ENCODE measurements around the gene SPAG6.

The SPAG6 gene

DNA sequence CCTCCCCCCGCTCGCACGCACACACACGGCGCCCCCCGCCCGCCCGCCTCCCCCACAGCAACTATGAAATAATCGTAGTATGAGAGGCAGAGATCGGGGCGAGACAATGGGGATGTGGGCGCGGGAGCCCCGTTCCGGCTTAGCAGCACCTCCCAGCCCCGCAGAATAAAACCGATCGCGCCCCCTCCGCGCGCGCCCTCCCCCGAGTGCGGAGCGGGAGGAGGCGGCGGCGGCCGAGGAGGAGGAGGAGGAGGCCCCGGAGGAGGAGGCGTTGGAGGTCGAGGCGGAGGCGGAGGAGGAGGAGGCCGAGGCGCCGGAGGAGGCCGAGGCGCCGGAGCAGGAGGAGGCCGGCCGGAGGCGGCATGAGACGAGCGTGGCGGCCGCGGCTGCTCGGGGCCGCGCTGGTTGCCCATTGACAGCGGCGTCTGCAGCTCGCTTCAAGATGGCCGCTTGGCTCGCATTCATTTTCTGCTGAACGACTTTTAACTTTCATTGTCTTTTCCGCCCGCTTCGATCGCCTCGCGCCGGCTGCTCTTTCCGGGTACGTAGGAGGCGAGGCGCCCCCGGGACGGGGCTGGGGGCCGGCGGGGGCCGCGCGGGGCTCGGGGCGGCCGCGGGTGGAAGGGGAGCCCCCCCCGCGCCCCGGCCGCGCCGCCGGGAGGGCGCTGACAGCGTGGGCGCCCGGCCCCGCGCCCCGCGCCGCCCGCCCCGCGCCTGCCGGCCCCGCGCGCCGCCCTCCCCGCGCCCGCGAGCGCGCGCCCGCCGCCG is 24.0 kb upstream of the SPAG6 start (continued):
- TF ChIP-seq ZNF37A (tag by site-specific recombination; IDR thresholded peaks at IDR 0.05) (no peak), ZNF302 (tag by site-specific recombination; IDR thresholded peaks at IDR 0.05; ENCODE audit: low read depth) (no peak), ZNF692 (tag by site-specific recombination; IDR thresholded peaks at IDR 0.05) (peak; percentile 69), ZBTB26 (tag by site-specific recombination; optimal IDR thresholded peaks at IDR 0.05) (peak; percentile 85), ZNF416 (tag by site-specific recombination; IDR thresholded peaks at IDR 0.05) (no peak), ZNF510 (tag by site-specific recombination; IDR thresholded peaks at IDR 0.05; ENCODE audit: insufficient replicate concordance) (no peak), ZSCAN18 (tag by site-specific recombination; IDR thresholded peaks at IDR 0.05) (peak; percentile 58; the same call in 1 of the 2 replicates), ZNF677 (tag by site-specific recombination; IDR thresholded peaks at IDR 0.05) (no peak), ZNF324 (tag by site-specific recombination; IDR thresholded peaks at IDR 0.05) (no peak), SP2 (tag by site-specific recombination; IDR thresholded peaks at IDR 0.05) (peak; percentile 64), GLI2 (tag by site-specific recombination; IDR thresholded peaks at IDR 0.05; ENCODE audit: borderline replicate concordance, low read depth) (no peak), ZNF555 (tag by site-specific recombination; conservative IDR thresholded peaks at IDR 0.05) (no peak), ZNF23 (tag by site-specific recombination; IDR thresholded peaks at IDR 0.05; ENCODE audit: borderline replicate concordance) (no peak), BCL6B (tag by site-specific recombination; IDR thresholded peaks at IDR 0.05) (no peak), GLIS1 (tag by site-specific recombination; IDR thresholded peaks at IDR 0.05) (peak; percentile 36; the same call in 1 of the 2 replicates), EGR2 (tag by site-specific recombination; IDR thresholded peaks at IDR 0.05; ENCODE audit: low read depth) (peak; percentile 96), ZSCAN30 (tag by site-specific recombination; IDR thresholded peaks at IDR 0.05) (peak; percentile 95), OVOL3 (tag by site-specific recombination; IDR thresholded peaks at IDR 0.05) (no peak)
- TF ChIP-seq, protein P1, sequence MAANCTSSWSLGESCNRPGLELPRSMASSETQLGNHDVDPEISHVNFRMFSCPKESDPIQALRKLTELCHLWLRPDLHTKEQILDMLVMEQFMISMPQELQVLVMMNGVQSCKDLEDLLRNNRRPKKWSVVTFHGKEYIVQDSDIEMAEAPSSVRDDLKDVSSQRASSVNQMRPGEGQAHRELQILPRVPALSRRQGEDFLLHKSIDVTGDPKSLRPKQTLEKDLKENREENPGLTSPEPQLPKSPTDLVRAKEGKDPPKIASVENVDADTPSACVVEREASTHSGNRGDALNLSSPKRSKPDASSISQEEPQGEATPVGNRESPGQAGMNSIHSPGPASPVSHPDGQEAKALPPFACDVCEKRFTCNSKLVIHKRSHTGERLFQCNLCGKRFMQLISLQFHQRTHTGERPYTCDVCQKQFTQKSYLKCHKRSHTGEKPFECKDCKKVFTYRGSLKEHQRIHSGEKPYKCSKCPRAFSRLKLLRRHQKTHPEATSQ (tag by site-specific recombination; IDR thresholded peaks at IDR 0.05), result peak; percentile 84; the same call in 1 of the 2 replicates
- TF ChIP-seq, protein P2, sequence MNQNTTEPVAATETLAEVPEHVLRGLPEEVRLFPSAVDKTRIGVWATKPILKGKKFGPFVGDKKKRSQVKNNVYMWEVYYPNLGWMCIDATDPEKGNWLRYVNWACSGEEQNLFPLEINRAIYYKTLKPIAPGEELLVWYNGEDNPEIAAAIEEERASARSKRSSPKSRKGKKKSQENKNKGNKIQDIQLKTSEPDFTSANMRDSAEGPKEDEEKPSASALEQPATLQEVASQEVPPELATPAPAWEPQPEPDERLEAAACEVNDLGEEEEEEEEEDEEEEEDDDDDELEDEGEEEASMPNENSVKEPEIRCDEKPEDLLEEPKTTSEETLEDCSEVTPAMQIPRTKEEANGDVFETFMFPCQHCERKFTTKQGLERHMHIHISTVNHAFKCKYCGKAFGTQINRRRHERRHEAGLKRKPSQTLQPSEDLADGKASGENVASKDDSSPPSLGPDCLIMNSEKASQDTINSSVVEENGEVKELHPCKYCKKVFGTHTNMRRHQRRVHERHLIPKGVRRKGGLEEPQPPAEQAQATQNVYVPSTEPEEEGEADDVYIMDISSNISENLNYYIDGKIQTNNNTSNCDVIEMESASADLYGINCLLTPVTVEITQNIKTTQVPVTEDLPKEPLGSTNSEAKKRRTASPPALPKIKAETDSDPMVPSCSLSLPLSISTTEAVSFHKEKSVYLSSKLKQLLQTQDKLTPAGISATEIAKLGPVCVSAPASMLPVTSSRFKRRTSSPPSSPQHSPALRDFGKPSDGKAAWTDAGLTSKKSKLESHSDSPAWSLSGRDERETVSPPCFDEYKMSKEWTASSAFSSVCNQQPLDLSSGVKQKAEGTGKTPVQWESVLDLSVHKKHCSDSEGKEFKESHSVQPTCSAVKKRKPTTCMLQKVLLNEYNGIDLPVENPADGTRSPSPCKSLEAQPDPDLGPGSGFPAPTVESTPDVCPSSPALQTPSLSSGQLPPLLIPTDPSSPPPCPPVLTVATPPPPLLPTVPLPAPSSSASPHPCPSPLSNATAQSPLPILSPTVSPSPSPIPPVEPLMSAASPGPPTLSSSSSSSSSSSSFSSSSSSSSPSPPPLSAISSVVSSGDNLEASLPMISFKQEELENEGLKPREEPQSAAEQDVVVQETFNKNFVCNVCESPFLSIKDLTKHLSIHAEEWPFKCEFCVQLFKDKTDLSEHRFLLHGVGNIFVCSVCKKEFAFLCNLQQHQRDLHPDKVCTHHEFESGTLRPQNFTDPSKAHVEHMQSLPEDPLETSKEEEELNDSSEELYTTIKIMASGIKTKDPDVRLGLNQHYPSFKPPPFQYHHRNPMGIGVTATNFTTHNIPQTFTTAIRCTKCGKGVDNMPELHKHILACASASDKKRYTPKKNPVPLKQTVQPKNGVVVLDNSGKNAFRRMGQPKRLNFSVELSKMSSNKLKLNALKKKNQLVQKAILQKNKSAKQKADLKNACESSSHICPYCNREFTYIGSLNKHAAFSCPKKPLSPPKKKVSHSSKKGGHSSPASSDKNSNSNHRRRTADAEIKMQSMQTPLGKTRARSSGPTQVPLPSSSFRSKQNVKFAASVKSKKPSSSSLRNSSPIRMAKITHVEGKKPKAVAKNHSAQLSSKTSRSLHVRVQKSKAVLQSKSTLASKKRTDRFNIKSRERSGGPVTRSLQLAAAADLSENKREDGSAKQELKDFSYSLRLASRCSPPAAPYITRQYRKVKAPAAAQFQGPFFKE (tag by site-specific recombination; IDR thresholded peaks at IDR 0.05; ENCODE audit: borderline replicate concordance), result no peak
- TF ChIP-seq, protein P3, sequence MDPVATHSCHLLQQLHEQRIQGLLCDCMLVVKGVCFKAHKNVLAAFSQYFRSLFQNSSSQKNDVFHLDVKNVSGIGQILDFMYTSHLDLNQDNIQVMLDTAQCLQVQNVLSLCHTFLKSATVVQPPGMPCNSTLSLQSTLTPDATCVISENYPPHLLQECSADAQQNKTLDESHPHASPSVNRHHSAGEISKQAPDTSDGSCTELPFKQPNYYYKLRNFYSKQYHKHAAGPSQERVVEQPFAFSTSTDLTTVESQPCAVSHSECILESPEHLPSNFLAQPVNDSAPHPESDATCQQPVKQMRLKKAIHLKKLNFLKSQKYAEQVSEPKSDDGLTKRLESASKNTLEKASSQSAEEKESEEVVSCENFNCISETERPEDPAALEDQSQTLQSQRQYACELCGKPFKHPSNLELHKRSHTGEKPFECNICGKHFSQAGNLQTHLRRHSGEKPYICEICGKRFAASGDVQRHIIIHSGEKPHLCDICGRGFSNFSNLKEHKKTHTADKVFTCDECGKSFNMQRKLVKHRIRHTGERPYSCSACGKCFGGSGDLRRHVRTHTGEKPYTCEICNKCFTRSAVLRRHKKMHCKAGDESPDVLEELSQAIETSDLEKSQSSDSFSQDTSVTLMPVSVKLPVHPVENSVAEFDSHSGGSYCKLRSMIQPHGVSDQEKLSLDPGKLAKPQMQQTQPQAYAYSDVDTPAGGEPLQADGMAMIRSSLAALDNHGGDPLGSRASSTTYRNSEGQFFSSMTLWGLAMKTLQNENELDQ (tag by site-specific recombination; IDR thresholded peaks at IDR 0.05; ENCODE audit: low read depth), result no peak

Data from HEK293 (cell line).